Vagina (tissue), 2 donors: ENCODE measurements around the gene THOC1.
"Not testable (repeated sequence)": the region's sequence is repeated elsewhere in the genome, so short reads cannot be mapped to it uniquely, and the experiment has no call there.

Source experiments
- POLR2A ChIP-seq, 2 donors: fragments of 450-650 bp; IDR thresholded peaks; one replicate each; pipeline ENCODE4 v1.6.1; 2017; ENCODE audit warnings: antibody characterized with exemption in 2 of 2, mild to moderate bottlenecking in 2 of 2, moderate library complexity in 2 of 2
- POLR2AphosphoS5 ChIP-seq, 2 donors: sonication (generic); formaldehyde crosslinking; IDR thresholded peaks; one replicate each; pipeline ENCODE4 v1.9.0; 2017; ENCODE audit warnings: antibody characterized with exemption in 2 of 2, mild to moderate bottlenecking in 2 of 2, low read depth in 1 of 2; ENCODE audit not compliant: insufficient read depth in 1 of 2
- TF ChIP-seq, protein P1 (sequence below), 3 experiments: fragments of 450-650 bp in 2 of 3; fragments of 200-600 bp in 1 of 3; sonication (generic) in 1 of 3; IDR thresholded peaks; one replicate each; pipeline ENCODE4 v1.5.1; 2017 to 2019; ENCODE audit warnings: antibody characterized with exemption in 3 of 3, mild to moderate bottlenecking in 2 of 3, moderate library complexity in 2 of 3

- TF ChIP-seq, protein P1, sequence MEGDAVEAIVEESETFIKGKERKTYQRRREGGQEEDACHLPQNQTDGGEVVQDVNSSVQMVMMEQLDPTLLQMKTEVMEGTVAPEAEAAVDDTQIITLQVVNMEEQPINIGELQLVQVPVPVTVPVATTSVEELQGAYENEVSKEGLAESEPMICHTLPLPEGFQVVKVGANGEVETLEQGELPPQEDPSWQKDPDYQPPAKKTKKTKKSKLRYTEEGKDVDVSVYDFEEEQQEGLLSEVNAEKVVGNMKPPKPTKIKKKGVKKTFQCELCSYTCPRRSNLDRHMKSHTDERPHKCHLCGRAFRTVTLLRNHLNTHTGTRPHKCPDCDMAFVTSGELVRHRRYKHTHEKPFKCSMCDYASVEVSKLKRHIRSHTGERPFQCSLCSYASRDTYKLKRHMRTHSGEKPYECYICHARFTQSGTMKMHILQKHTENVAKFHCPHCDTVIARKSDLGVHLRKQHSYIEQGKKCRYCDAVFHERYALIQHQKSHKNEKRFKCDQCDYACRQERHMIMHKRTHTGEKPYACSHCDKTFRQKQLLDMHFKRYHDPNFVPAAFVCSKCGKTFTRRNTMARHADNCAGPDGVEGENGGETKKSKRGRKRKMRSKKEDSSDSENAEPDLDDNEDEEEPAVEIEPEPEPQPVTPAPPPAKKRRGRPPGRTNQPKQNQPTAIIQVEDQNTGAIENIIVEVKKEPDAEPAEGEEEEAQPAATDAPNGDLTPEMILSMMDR (IDR thresholded peaks at IDR 0.05) = not testable (repeated sequence)
- not testable (repeated sequence) for TF ChIP-seq POLR2AphosphoS5 (IDR thresholded peaks at IDR 0.05; ENCODE audit: insufficient read depth in 1 of 2, low read depth in 1 of 2); POLR2A (IDR thresholded peaks at IDR 0.05)
Measured at GRCh38 chr18:308086-308485, 40.2 kb upstream of the THOC1 start.
